GM23248 (cell line): ENCODE data around the gene SHB.

Source experiments
- EZH2 ChIP-seq: fragments of 200-600 bp; sonication (generic); IDR thresholded peaks from 2 replicates; pipeline ENCODE4 v1.6.1; 2018; ENCODE audit warnings: antibody characterized with exemption, mild to moderate bottlenecking; ENCODE audit not compliant: insufficient read depth, poor library complexity, severe bottlenecking
- EZH2phosphoT487 ChIP-seq: fragments of 200-600 bp; sonication (generic); IDR thresholded peaks from 2 replicates; pipeline ENCODE4 v1.6.1; 2018; ENCODE audit warnings: antibody characterized with exemption, moderate library complexity, mild to moderate bottlenecking, low read depth; ENCODE audit not compliant: insufficient read depth

- no peak for TF ChIP-seq EZH2phosphoT487
- TF ChIP-seq EZH2 = no peak
Observed at GRCh38 chr9:37889536-37889935, 179.5 kb downstream of the SHB start.
